ENCODE measurements around the gene COA5. TPM values are rescaled to one million over a fixed set of nuclear protein-coding genes. Genes with fewer than 3 reads are reported as not detected.

Gene COA5
- total RNA-seq, 1 experiment from 2014 or later: 18.6 TPM

- H3K79me2 ChIP-seq (ENCODE audit: insufficient read depth, low read length): no peaks in the 10 kb centered on the region
- BruUV-seq (replicated peaks): no TSS peak
- H4K20me1 ChIP-seq (ENCODE audit: insufficient read depth): no peaks in the 10 kb centered on the region
- H3K9me3 ChIP-seq (ENCODE audit: control insufficient read depth in 1 of 2, insufficient read depth in 1 of 2, low read depth in 1 of 2, low read length in 2 of 2): no peaks in the 10 kb centered on the region
- H3K9ac ChIP-seq (ENCODE audit: low read length): no peak overlapping the region
- ATAC-seq: no peak
- no peak overlapping the region for H2AFZ ChIP-seq (ENCODE audit: low read depth, low read length, poor library complexity, severe bottlenecking)
- H3K9me2 ChIP-seq (ENCODE audit: insufficient read depth): no peaks in the 10 kb centered on the region
- H3K4me3 ChIP-seq (replicated peaks in 1 of 2; ENCODE audit: low read depth in 1 of 2, low read length in 2 of 2): no peak overlapping the region
- CTCF ChIA-PET: no interaction called here
- no peak for TF ChIP-seq EZH2 (IDR thresholded peaks at IDR 0.05)
- TF ChIP-seq ZBTB33 (IDR thresholded peaks at IDR 0.05; ENCODE audit: extremely low read depth, insufficient replicate concordance, low read length): no peak
- TF ChIP-seq ELF1 (IDR thresholded peaks at IDR 0.05; ENCODE audit: borderline replicate concordance, low read depth): no peak
- no peak for TF ChIP-seq ATF3 (IDR thresholded peaks at IDR 0.05)
- no peak for TF ChIP-seq ZNF274 (IDR thresholded peaks at IDR 0.05; ENCODE audit: low read depth, low read length)
- no peak for TF ChIP-seq CEBPB (IDR thresholded peaks at IDR 0.05; ENCODE audit: low read depth)
- TF ChIP-seq CBX3 (IDR thresholded peaks at IDR 0.05; ENCODE audit: low read depth): no peak
- no peak for TF ChIP-seq POLR2A (IDR thresholded peaks at IDR 0.05; ENCODE audit: borderline replicate concordance, extremely low read depth, insufficient read depth, insufficient read length)
- TF ChIP-seq REST (IDR thresholded peaks at IDR 0.05; ENCODE audit: low read depth): no peak
- no peak for TF ChIP-seq TCF7L2 (IDR thresholded peaks at IDR 0.05; ENCODE audit: borderline replicate concordance, extremely low read depth, insufficient read depth, insufficient read length)
- TF ChIP-seq POLR2AphosphoS5 (IDR thresholded peaks at IDR 0.05; ENCODE audit: low read depth, low read length): no peak
- no peak for TF ChIP-seq EGR1 (IDR thresholded peaks at IDR 0.05; ENCODE audit: low read depth)
- no peak for TF ChIP-seq SRF (IDR thresholded peaks at IDR 0.05; ENCODE audit: low read depth)
- no peak for TF ChIP-seq CTCF (IDR thresholded peaks at IDR 0.05 in 2 of 3, conservative IDR thresholded peaks at IDR 0.05 in 1 of 3; ENCODE audit: borderline replicate concordance in 1 of 3, insufficient read depth in 1 of 3, low read depth in 2 of 3, low read length in 2 of 3)
- POLR2A ChIA-PET: no interaction called here
- no peak for DNase-seq (ENCODE audit: low read depth, low spot score)
- intact Hi-C loops (cut with micrococcal nuclease): loop anchor here (2.0 kb wide), 1 partner anchor 531 kb away; no protein-coding TSS in a partner anchor
- no peaks in the 10 kb centered on the region for H3K36me3 ChIP-seq (ENCODE audit: control insufficient read depth in 1 of 2, insufficient read depth in 2 of 2, low read length in 2 of 2)
- H3K27ac ChIP-seq (ENCODE audit: low read depth, low read length): no peak overlapping the region
- RAD21 ChIA-PET (ENCODE audit: low non-redundant PET in 1 of 2, low total read pairs in 2 of 2, uncharacterized antibody in 2 of 2, unreplicated experiment in 2 of 2): no interaction called here
- H3K4me1 ChIP-seq (ENCODE audit: control insufficient read depth in 1 of 2, insufficient read depth in 2 of 2, low read length in 2 of 2): no peaks in the 10 kb centered on the region
- H3K27me3 ChIP-seq (ENCODE audit: insufficient read depth, low read length): no peaks in the 10 kb centered on the region
- no peak overlapping the region for H3K4me2 ChIP-seq (ENCODE audit: low read length)
Observed at GRCh38 chr2:98647636-98648035, 39.3 kb upstream of the COA5 start.

All from HCT116 (cell line).